HL-60 (cell line): ENCODE data around the gene BRIP1.

Source experiments
- DNase-seq, 2 experiments: peaks; one replicate each; pipeline ENCODE4 v3.0.0-alpha.2; 2010 to 2020; ENCODE audit warnings: low read depth in 1 of 2, low spot score in 1 of 2
- H3K27ac ChIP-seq: fragments of 250-450 bp; sonication (Bioruptor Pico); replicated peaks from 2 replicates; pipeline ENCODE4 v1.5.1; 2020; ENCODE audit warnings: mild to moderate bottlenecking, moderate library complexity
- H3K27me3 ChIP-seq: fragments of 250-450 bp; sonication (Bioruptor Pico); 2 replicates; pipeline ENCODE4 v1.5.1; 2021; ENCODE audit warnings: mild to moderate bottlenecking, moderate library complexity; ENCODE audit not compliant: insufficient read depth, poor library complexity, severe bottlenecking
- H3K4me3 ChIP-seq: replicated peaks from 2 replicates; pipeline ENCODE4 v1.5.1; 2011; ENCODE audit warnings: mild to moderate bottlenecking, control low read depth, low read length; ENCODE audit not compliant: insufficient read depth
- GABPA ChIP-seq: IDR thresholded peaks from 2 replicates; pipeline ENCODE4 v1.6.1; 2012; ENCODE audit warnings: low read depth
- POLR2AphosphoS5 ChIP-seq: IDR thresholded peaks from 2 replicates; pipeline ENCODE4 v1.6.1; 2012; ENCODE audit warnings: low read depth
- SPI1 ChIP-seq: IDR thresholded peaks from 2 replicates; pipeline ENCODE4 v1.6.1; 2012; ENCODE audit warnings: low read depth, mild to moderate bottlenecking, borderline replicate concordance
- TF ChIP-seq, protein P1 (sequence below): IDR thresholded peaks from 2 replicates; pipeline ENCODE4 v1.6.1; 2012; ENCODE audit warnings: low read depth; ENCODE audit not compliant: insufficient replicate concordance
- TF ChIP-seq, protein P2 (sequence below): IDR thresholded peaks from one replicate; pipeline ENCODE4 v1.5.1; 2011; ENCODE audit warnings: low read length, control low read depth, inconsistent platforms; ENCODE audit not compliant: insufficient read depth

The BRIP1 gene

DNA sequence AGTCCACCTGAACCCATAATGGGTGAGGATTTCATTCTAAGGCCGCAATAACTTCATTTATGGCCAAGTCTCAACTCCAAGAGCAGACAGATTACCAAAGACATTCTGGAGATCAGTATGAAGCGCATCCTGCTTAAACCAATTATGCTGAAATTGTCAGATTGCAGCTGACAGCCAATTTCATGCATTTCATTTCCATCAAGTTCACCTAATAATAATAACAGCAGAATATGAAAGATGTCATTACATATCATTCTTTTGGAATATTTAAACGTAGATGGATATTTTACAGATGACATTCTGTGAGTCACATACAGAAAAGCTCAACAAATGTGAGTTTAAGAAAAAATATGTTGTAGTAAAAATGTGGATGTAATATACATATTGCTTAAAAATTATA, 217.4 kb downstream of the BRIP1 start:
- no peak for TF ChIP-seq POLR2AphosphoS5
- TF ChIP-seq, protein P1, sequence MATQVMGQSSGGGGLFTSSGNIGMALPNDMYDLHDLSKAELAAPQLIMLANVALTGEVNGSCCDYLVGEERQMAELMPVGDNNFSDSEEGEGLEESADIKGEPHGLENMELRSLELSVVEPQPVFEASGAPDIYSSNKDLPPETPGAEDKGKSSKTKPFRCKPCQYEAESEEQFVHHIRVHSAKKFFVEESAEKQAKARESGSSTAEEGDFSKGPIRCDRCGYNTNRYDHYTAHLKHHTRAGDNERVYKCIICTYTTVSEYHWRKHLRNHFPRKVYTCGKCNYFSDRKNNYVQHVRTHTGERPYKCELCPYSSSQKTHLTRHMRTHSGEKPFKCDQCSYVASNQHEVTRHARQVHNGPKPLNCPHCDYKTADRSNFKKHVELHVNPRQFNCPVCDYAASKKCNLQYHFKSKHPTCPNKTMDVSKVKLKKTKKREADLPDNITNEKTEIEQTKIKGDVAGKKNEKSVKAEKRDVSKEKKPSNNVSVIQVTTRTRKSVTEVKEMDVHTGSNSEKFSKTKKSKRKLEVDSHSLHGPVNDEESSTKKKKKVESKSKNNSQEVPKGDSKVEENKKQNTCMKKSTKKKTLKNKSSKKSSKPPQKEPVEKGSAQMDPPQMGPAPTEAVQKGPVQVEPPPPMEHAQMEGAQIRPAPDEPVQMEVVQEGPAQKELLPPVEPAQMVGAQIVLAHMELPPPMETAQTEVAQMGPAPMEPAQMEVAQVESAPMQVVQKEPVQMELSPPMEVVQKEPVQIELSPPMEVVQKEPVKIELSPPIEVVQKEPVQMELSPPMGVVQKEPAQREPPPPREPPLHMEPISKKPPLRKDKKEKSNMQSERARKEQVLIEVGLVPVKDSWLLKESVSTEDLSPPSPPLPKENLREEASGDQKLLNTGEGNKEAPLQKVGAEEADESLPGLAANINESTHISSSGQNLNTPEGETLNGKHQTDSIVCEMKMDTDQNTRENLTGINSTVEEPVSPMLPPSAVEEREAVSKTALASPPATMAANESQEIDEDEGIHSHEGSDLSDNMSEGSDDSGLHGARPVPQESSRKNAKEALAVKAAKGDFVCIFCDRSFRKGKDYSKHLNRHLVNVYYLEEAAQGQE: no peak
- TF ChIP-seq, protein P2, sequence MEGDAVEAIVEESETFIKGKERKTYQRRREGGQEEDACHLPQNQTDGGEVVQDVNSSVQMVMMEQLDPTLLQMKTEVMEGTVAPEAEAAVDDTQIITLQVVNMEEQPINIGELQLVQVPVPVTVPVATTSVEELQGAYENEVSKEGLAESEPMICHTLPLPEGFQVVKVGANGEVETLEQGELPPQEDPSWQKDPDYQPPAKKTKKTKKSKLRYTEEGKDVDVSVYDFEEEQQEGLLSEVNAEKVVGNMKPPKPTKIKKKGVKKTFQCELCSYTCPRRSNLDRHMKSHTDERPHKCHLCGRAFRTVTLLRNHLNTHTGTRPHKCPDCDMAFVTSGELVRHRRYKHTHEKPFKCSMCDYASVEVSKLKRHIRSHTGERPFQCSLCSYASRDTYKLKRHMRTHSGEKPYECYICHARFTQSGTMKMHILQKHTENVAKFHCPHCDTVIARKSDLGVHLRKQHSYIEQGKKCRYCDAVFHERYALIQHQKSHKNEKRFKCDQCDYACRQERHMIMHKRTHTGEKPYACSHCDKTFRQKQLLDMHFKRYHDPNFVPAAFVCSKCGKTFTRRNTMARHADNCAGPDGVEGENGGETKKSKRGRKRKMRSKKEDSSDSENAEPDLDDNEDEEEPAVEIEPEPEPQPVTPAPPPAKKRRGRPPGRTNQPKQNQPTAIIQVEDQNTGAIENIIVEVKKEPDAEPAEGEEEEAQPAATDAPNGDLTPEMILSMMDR: no peak
- TF ChIP-seq SPI1: no peak
- TF ChIP-seq GABPA: no peak
- Histone ChIP-seq H3K27me3 (no peaks in the 10 kb centered on the region), H3K27ac (no peak overlapping the region), H3K4me3 (no peak overlapping the region)
- DNase-seq: no peak

DNA sequence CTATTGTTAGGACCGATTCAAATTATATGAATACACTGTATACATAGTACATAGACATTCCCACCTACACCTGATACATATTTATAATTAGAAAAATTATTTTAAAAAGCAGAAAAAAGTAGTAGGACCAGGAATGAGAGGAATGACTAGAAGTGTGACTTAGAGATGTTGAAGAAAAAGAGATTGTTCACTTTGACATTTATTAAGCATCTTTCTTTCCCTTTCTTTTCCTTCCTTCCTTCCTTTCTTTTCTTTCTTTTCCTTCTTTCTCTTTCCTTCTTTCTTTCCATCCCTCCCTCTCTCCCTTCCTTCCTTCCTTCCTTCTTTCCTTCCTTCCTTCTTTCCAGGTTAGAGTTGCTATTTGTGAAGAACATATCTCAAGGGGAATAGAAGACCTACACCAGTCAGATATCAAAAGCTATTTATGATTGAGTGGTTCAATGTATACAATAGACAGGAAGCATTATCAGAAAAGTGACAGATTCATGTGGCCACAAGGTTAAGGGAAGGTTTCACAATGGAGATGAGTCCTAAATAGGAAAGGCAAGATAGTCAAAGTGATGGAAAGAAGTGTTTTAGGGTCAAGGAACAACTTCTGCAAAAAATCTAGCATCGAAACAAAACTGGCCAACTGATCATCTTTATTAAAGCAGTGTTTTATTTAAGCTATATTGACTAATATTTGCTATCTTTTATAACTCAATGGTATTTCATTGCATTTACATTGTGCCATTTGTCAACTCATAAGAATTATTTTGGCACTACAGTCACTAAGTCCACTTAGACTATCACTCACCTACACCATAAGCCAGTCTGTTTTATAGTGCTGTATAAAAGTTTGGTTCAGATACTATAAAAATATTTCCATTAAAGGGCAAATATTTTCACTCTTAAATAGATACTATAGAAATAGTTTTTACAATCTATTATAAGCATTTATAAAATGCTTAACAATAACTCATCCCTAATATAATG, 218.2 kb downstream of the BRIP1 start:
- H3K27ac ChIP-seq: no peak overlapping the region
- no peak for TF ChIP-seq SPI1
- TF ChIP-seq GABPA: no peak
- TF ChIP-seq, protein P1: no peak
- TF ChIP-seq POLR2AphosphoS5: no peak
- TF ChIP-seq, protein P2: no peak

DNA sequence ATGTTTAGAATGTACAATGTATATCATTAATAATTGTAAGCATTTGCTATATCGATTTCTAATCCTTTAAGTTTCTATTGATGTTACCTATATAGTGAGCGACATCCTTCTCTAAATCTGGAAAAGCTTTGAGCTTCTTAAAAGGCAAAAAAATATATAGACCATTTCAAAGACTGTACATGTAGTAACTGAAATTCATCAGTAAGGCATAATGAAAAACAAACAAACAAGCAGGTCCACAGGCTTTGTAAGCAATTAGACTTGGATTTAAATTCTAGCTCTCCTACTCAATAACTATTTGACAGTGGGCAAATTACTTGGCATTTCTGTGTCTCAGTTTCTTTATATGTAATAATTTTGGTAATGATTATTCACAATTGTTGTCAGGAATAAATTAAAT, 220.6 kb downstream of the BRIP1 start:
- no peak for DNase-seq
- Histone ChIP-seq H3K4me3 (no peak overlapping the region), H3K27ac (no peak overlapping the region), H3K27me3 (no peaks in the 10 kb centered on the region)
- TF ChIP-seq POLR2AphosphoS5: no peak
- TF ChIP-seq GABPA: no peak
- TF ChIP-seq SPI1: no peak
- TF ChIP-seq, protein P1: no peak

More for the DNA sequence above, 218.2 kb downstream of the BRIP1 start:
- H3K27me3 ChIP-seq: no peaks in the 10 kb centered on the region
- H3K4me3 ChIP-seq: no peak overlapping the region
- DNase-seq: no peak
